C4-2B (cell line): Measurements from ENCODE around the gene RETREG2.

Experiments used
- H3K27ac ChIP-seq: fragments of 450-650 bp; 2 replicates; pipeline ENCODE4 v1.5.1; 2017
- CTCF ChIP-seq: fragments of 450-650 bp; conservative IDR thresholded peaks from 2 replicates; pipeline ENCODE4 v1.5.1; 2017; ENCODE audit warnings: mild to moderate bottlenecking
- ZFX ChIP-seq: fragments of 450-650 bp; IDR thresholded peaks from 2 replicates; pipeline ENCODE4 v1.6.1; 2017

Gene RETREG2

DNA sequence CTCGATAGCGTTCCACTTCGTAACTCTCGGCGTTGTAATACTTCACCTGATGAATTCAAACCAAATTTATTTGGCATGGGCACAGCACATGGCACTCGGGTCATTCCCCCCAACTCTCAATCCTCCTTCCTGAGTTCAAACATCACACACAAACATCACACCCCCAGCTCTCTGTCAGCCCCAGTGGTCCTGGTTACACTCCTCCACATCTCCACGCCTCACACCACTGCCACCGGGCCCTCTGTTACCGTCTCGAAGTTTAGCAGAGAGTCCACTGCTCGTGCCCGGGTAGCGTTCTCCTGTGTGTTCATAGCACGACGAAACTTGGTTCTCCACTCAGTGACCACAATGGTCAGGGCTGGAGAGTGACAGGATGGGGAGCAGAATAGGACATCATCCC, 36.1 kb downstream of the RETREG2 start:
- no peak overlapping the region for H3K27ac ChIP-seq
- TF ChIP-seq ZFX (no peak), CTCF (no peak)

- TF ChIP-seq ZFX: no peak
- no peak for TF ChIP-seq CTCF
- no peak overlapping the region for H3K27ac ChIP-seq
These were observed 36.7 kb downstream of the RETREG2 start for GRCh38 chr2:219214786-219215185.

DNA sequence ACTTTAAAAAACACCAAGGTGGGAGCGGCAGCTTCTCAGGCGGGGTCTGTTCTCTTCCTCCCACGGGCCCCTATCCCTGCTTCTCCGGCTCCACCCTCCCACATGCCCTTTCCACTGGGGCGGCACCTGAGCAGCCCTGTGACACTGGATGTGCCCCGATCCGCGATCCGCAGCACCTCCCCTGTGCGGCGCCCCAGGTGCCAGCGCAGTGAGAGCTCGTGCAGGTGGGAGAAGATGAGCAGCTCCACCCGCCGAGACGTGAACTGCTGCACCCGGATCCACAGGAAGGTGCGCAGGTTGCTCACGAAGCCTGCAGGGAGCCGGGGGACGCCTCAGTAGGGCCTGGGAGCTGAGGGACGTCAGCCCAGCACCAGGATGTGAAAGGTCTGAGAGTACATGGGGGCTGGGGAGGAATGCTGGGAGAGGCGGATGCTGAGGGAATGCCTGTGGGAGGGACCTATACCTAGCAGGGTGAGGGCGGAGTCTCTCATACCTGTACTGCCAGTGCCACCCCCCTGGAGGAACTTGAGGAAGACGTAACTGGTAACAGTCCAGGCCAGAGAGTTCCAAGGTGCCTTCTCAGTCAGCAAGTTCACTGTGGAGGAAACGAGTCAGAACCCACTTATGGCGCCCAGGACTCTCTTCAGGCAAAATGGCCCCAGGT, 37.9 kb downstream of the RETREG2 start:
- no peak for TF ChIP-seq ZFX
- TF ChIP-seq CTCF: no peak
- peak overlapping the region; percentile 94 for H3K27ac ChIP-seq

DNA sequence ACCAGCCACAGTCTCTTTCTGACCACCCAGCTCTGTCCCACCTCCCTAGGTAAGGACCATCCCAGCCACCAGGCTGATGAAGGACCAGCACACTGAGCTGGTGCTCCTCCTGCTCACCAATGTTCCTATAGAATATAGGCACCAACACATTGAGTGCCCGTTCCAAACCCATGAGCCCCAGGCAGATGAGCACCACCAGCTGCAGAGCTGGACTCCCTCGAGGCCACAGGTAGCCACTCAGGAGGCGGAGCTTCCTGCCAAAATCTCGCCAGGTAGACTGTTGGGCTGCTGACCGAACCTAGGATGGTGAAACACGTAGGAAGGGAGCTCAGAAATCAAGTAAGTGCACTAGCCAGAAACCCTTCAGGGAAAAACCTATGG, 38.5 kb downstream of the RETREG2 start:
- peak overlapping the region; percentile 94 for H3K27ac ChIP-seq
- TF ChIP-seq CTCF: no peak
- TF ChIP-seq ZFX: no peak

- no peak for TF ChIP-seq CTCF
- peak; percentile 88; the same call in 1 of the 2 replicates for TF ChIP-seq ZFX
- H3K27ac ChIP-seq: peak overlapping the region; percentile 94
These were observed 40.2 kb downstream of the RETREG2 start for GRCh38 chr2:219218217-219218731.

DNA sequence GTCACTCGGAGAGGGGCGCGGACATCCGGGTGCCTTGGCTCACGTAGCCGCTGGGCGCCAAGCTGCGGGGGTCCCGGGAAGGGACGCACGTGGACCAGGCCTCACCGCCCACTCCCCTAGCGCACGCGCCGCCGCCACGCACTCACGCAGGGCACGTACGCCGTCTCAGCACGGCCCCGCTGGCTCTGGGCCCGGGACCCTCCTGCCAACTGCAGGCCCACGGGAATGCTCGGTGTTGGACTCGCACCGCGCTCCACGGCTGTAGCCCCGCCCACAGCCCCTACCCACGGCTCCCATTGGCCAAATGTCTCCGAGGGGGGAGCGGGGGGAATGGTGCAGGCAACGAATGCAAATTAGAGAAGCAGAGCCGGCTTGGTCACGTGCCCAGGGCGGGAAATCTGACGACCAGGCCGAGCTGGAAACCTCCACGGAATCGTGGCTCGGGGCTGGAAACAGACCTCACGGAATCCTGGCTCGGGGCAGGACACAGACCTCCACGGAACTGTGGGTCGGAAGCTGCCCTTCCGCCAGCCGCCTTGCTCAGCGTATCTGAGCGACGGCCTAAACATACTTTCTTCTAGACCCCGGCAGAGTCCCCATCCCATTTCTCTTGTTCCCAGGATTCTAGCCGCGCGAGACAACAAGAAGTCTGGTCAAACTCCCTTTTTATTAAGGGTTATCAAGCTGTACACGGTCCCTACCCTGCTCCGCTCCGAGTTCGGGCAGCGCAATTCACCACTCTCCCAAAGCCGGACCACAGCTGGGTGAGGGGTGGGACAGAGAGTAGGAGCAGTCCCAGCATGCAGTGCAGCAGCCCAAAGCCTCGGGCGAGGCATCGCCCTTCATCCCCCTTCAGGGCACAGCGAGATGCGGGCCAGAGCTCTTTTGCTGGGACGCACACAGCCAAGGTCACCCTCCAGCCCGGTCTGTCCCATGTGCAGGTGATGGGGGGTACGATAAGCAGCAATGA, 40.9 kb downstream of the RETREG2 start, which contains the start of gene ABCB6:
ABCB6 (minus strand) TSS at position 227 of the 970 bp plus-strand sequence. CDS start 285 bp downstream, outside the sequence.
- peak within 1 kb of the TSS; percentile 94 for H3K27ac ChIP-seq
- peak; percentile 59; the same call in 1 of the 2 replicates for TF ChIP-seq ZFX
- TF ChIP-seq CTCF: no peak
